ENCODE measurements around the gene RHBDD2. TPM values are rescaled to one million over a fixed set of nuclear protein-coding genes. Genes with fewer than 3 reads are reported as not detected.
"Not testable (repeated sequence)": the region's sequence is repeated elsewhere in the genome, so short reads cannot be mapped to it uniquely, and the experiment has no call there.

Gene RHBDD2
- polyA plus RNA-seq, 3 donors: 34.1 to 54.6 (median 53.1) TPM

DNA sequence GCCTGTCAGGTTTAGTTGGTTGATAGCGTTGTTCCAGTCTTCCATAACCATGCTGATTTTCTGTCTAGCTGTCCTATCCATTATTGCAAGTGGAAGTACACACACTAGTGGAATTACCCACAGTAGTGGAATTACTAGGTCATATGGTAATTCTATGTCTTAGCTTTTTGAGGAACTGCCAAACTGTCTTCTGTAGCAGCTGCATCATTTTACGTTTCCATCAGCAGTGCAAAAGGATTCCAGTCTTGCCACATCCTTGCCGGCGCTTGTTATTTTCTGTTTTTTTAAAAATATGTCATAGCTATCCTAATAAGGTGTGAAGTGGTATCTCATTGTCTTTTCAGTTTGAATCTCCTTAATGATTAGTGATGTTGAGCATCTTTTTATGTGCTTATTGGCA is 17.2 kb upstream of the RHBDD2 start:
- no peak for TF ChIP-seq CTCF (IDR thresholded peaks at IDR 0.05)
- peak overlapping the region; percentile 40 to 68 for H3K27ac ChIP-seq (ENCODE audit: low read depth in 1 of 2, low read length in 2 of 2)

DNA sequence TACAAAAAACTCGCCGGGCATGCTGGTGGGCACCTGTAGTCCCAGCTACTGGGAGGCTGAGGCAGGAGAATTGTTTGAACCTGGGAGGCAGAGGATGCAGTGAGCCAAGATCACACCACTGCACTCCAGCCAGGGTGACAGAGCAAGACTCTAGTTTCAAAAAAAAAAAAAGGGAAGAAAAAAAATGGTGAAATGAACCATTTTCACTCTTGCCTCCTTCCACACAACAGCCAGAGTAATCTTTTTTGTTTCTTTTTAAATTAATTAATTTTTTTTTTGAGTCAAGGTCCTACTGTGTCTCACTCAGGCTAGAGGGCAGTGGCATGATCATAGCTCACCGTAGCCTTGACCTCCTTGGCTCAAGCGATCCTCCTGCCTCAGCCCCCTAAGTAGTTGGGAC is 14.6 kb upstream of the RHBDD2 start:
- intact Hi-C loops (cut with micrococcal nuclease): loop anchor here in 1 of 2 donors (10.0 kb wide), 1 partner anchor 49 kb away; the partner anchor contains the start of gene CCL24
- not testable (repeated sequence) for H3K9me3 Mint-ChIP-seq; H3K36me3 Mint-ChIP-seq; H3K9me3 ChIP-seq (replicated peaks in 1 of 2; ENCODE audit: control insufficient read depth in 1 of 2, insufficient read depth in 1 of 2, low read length in 2 of 2); H3K36me3 ChIP-seq (replicated peaks in 1 of 2; ENCODE audit: control insufficient read depth in 1 of 2, insufficient read depth in 2 of 2, low read length in 2 of 2); H3K4me3 ChIP-seq (replicated peaks in 1 of 3; ENCODE audit: low read depth in 2 of 3, low read length in 3 of 3); H3K27ac ChIP-seq (ENCODE audit: low read depth in 1 of 2, low read length in 2 of 2); H3K27me3 Mint-ChIP-seq (ENCODE audit: low read depth in 3 of 3); H4K20me1 ChIP-seq (ENCODE audit: insufficient read depth, low read length); H2AFZ ChIP-seq (ENCODE audit: insufficient read depth, low read depth, low read length, poor library complexity, severe bottlenecking); H3K9ac ChIP-seq (ENCODE audit: insufficient read depth, low read length, poor library complexity, severe bottlenecking); H3K27me3 ChIP-seq (ENCODE audit: control insufficient read depth in 2 of 2, insufficient read depth in 2 of 2, low read length in 2 of 2); DNase-seq; H3K4me2 ChIP-seq (replicated peaks; ENCODE audit: extremely low read depth, low read length, poor library complexity, severe bottlenecking); H3K79me2 ChIP-seq (ENCODE audit: insufficient read depth, low read length)
- peaks cover 30 to 32% of the 10 kb centered on the region in 2 donors for H3K4me1 ChIP-seq (ENCODE audit: control insufficient read depth in 1 of 2, insufficient read depth in 2 of 2, low read length in 2 of 2)
- WGBS (ENCODE audit: insufficient coverage): no CpG with 5 or more reads among the region's 4 CpGs
- H3K4me1 Mint-ChIP-seq: peaks cover 41% of the 10 kb centered on the region
- H3K4me3 Mint-ChIP-seq: peak overlapping the region in 1 of 2 donors; percentile 46
- peak overlapping the region; percentile 32 to 93 (median 75) for H3K27ac Mint-ChIP-seq

More for the DNA sequence above, 17.2 kb upstream of the RHBDD2 start:
- H2AFZ ChIP-seq (ENCODE audit: insufficient read depth, low read depth, low read length, poor library complexity, severe bottlenecking): no peak overlapping the region
- intact Hi-C loops (cut with micrococcal nuclease): loop anchor here in 1 of 2 donors (10.0 kb wide), 1 partner anchor 47 kb away; the partner anchor contains the start of gene CCL24
- no peak overlapping the region for H3K9ac ChIP-seq (ENCODE audit: insufficient read depth, low read length, poor library complexity, severe bottlenecking)
- no peaks in the 10 kb centered on the region for H4K20me1 ChIP-seq (ENCODE audit: insufficient read depth, low read length)
- H3K4me2 ChIP-seq (replicated peaks; ENCODE audit: extremely low read depth, low read length, poor library complexity, severe bottlenecking): no peak overlapping the region
- peaks cover 35 to 36% of the 10 kb centered on the region in 2 donors for H3K4me1 ChIP-seq (ENCODE audit: control insufficient read depth in 1 of 2, insufficient read depth in 2 of 2, low read length in 2 of 2)
- no peaks in the 10 kb centered on the region for H3K36me3 ChIP-seq (replicated peaks in 1 of 2; ENCODE audit: control insufficient read depth in 1 of 2, insufficient read depth in 2 of 2, low read length in 2 of 2)
- no peaks in the 10 kb centered on the region for H3K79me2 ChIP-seq (ENCODE audit: insufficient read depth, low read length)
- peak overlapping the region; percentile 83 to 97 (median 93) for H3K27ac Mint-ChIP-seq
- peak overlapping the region in 1 of 2 donors; percentile 44 for H3K4me3 Mint-ChIP-seq
- H3K27me3 ChIP-seq (ENCODE audit: control insufficient read depth in 2 of 2, insufficient read depth in 2 of 2, low read length in 2 of 2): no peaks in the 10 kb centered on the region
- peaks cover 8 to 10% (median 9%) of the 10 kb centered on the region in 3 donors for H3K27me3 Mint-ChIP-seq (ENCODE audit: low read depth in 3 of 3)
- peak; percentile 90 to 97 (median 93) for DNase-seq
- WGBS (ENCODE audit: insufficient coverage): 0% methylated on average over 1 of the region's 4 CpGs
- peaks cover 2 to 6% of the 10 kb centered on the region in 2 donors for H3K36me3 Mint-ChIP-seq
- peaks cover 48% of the 10 kb centered on the region for H3K4me1 Mint-ChIP-seq
- no peak overlapping the region for H3K4me3 ChIP-seq (replicated peaks in 1 of 3; ENCODE audit: low read depth in 2 of 3, low read length in 3 of 3)
- H3K9me3 ChIP-seq (replicated peaks in 1 of 2; ENCODE audit: control insufficient read depth in 1 of 2, insufficient read depth in 1 of 2, low read length in 2 of 2): no peaks in the 10 kb centered on the region
- peaks cover 0 to 4% (median 0%) of the 10 kb centered on the region in 7 donors for H3K9me3 Mint-ChIP-seq
